MM.1S (cell line): ENCODE measurements around the gene FCHSD1.

ENCODE experiments used
- DNase-seq: peaks from one replicate; pipeline ENCODE4 v3.0.0-alpha.2; 2015
- H2AFZ ChIP-seq: fragments of 300-600 bp; sonication (generic); 2 replicates; pipeline ENCODE4 v1.6.0; 2016; ENCODE audit warnings: antibody characterized with exemption, low read length
- H3F3A ChIP-seq: fragments of 300-600 bp; sonication (generic); 2 replicates; pipeline ENCODE4 v1.6.1; 2016; ENCODE audit warnings: mild to moderate bottlenecking, antibody characterized with exemption, low read length, moderate library complexity, mixed read lengths; ENCODE audit not compliant: insufficient read depth
- H3K27ac ChIP-seq: fragments of 300-600 bp; sonication (generic); 2 replicates; pipeline ENCODE4 v1.5.1; 2016; ENCODE audit warnings: mild to moderate bottlenecking, low read length
- H3K27me3 ChIP-seq: fragments of 300-600 bp; sonication (generic); replicated peaks from 2 replicates; pipeline ENCODE4 v1.6.0; 2016; ENCODE audit warnings: low read length; ENCODE audit not compliant: insufficient read depth
- H3K36me3 ChIP-seq: fragments of 300-600 bp; sonication (generic); replicated peaks from 2 replicates; pipeline ENCODE4 v1.6.1; 2016; ENCODE audit warnings: mild to moderate bottlenecking, low read length, mixed read lengths; ENCODE audit not compliant: insufficient read depth
- H3K4me1 ChIP-seq: fragments of 300-600 bp; sonication (generic); 2 replicates; pipeline ENCODE4 v1.6.1; 2016; ENCODE audit warnings: low read length, mixed read lengths
- H3K4me2 ChIP-seq: fragments of 300-600 bp; sonication (generic); 2 replicates; pipeline ENCODE4 v1.6.0; 2016; ENCODE audit warnings: low read depth, low read length
- H3K4me3 ChIP-seq: fragments of 300-600 bp; sonication (generic); 2 replicates; pipeline ENCODE4 v1.5.1; 2016; ENCODE audit warnings: low read length, mixed read lengths
- H3K79me2 ChIP-seq: fragments of 300-600 bp; sonication (generic); 2 replicates; pipeline ENCODE4 v1.6.1; 2016; ENCODE audit warnings: mixed run types, low read length, mixed read lengths
- H3K9ac ChIP-seq: fragments of 300-600 bp; sonication (generic); 2 replicates; pipeline ENCODE4 v1.6.1; 2016; ENCODE audit warnings: low read length, mixed read lengths
- H3K9me2 ChIP-seq: fragments of 300-600 bp; sonication (generic); replicated peaks from 2 replicates; pipeline ENCODE4 v1.6.1; 2016; ENCODE audit warnings: mild to moderate bottlenecking, low read length, mixed read lengths; ENCODE audit not compliant: insufficient read depth
- H3K9me3 ChIP-seq: fragments of 300-600 bp; sonication (generic); replicated peaks from 2 replicates; pipeline ENCODE4 v1.6.1; 2016; ENCODE audit warnings: mild to moderate bottlenecking, low read length, mixed read lengths; ENCODE audit not compliant: insufficient read depth
- H4K20me1 ChIP-seq: fragments of 300-600 bp; sonication (generic); 2 replicates; pipeline ENCODE4 v1.6.1; 2016; ENCODE audit warnings: mild to moderate bottlenecking, low read length, moderate library complexity, mixed read lengths; ENCODE audit not compliant: insufficient read depth
- EZH2 ChIP-seq: fragments of 300-600 bp; sonication (generic); optimal IDR thresholded peaks from 2 replicates; pipeline ENCODE3; 2017; ENCODE audit warnings: low read depth, mild to moderate bottlenecking, antibody characterized with exemption, low read length, mixed read lengths
- EZH2phosphoT487 ChIP-seq: fragments of 300-600 bp; sonication (generic); IDR thresholded peaks from 2 replicates; pipeline ENCODE4 v1.6.1; 2018; ENCODE audit warnings: antibody characterized with exemption, low read length
- TF ChIP-seq, protein P1 (sequence below): fragments of 300-600 bp; sonication (generic); IDR thresholded peaks from 2 replicates; pipeline ENCODE4 v1.5.1; 2016; ENCODE audit warnings: antibody characterized with exemption, low read length, mixed read lengths

FCHSD1 gene

DNA sequence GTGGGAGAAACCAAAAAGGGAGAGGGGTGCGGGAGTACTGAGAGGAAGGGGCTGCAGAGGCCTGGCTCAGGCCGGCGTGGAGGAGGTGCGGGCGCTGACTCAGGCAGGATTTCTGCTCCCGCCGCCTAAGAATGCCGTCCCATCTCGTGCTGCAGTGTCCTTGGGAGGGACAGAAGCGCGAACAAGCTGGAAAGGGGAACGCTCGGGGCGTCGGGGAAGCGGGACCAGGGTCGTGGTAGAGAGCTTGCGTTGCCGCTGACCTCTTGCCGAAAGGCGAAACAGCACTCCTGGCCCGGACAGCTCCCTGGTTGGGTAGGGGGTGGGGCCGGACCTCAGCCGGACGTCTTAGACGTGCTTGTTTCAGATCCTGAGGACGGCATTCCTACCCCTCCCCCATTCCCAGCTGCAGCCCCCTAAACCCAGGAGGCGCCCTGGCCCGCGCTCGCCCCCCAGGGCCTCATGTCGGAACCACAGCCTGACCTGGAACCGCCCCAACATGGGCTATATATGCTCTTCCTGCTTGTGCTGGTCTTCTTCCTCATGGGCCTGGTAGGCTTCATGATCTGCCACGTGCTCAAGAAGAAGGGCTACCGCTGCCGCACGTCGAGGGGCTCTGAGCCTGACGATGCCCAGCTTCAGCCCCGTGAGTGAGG, 13.3 kb downstream of the FCHSD1 start:
- Histone ChIP-seq H3K9me3 (no peaks in the 10 kb centered on the region), H4K20me1 (peaks cover 4% of the 10 kb centered on the region; the same call in 1 of the 2 replicates), H3F3A (peaks cover 16% of the 10 kb centered on the region; the same call in 1 of the 2 replicates), H3K4me2 (peak overlapping the region; percentile 95), H3K4me3 (peak overlapping the region; percentile 81), H3K27me3 (no peaks in the 10 kb centered on the region), H3K36me3 (no peaks in the 10 kb centered on the region), H3K9me2 (no peaks in the 10 kb centered on the region), H3K79me2 (peaks cover 35% of the 10 kb centered on the region), H3K27ac (no peak overlapping the region), H3K4me1 (peaks cover 16% of the 10 kb centered on the region), H3K9ac (peak overlapping the region; percentile 51; the same call in 1 of the 2 replicates), H2AFZ (peak overlapping the region; percentile 98)
- peak; percentile 48 for DNase-seq
- no peak for TF ChIP-seq EZH2
- TF ChIP-seq EZH2phosphoT487 = no peak
- TF ChIP-seq, protein P1, sequence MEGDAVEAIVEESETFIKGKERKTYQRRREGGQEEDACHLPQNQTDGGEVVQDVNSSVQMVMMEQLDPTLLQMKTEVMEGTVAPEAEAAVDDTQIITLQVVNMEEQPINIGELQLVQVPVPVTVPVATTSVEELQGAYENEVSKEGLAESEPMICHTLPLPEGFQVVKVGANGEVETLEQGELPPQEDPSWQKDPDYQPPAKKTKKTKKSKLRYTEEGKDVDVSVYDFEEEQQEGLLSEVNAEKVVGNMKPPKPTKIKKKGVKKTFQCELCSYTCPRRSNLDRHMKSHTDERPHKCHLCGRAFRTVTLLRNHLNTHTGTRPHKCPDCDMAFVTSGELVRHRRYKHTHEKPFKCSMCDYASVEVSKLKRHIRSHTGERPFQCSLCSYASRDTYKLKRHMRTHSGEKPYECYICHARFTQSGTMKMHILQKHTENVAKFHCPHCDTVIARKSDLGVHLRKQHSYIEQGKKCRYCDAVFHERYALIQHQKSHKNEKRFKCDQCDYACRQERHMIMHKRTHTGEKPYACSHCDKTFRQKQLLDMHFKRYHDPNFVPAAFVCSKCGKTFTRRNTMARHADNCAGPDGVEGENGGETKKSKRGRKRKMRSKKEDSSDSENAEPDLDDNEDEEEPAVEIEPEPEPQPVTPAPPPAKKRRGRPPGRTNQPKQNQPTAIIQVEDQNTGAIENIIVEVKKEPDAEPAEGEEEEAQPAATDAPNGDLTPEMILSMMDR = peak; percentile 34

DNA sequence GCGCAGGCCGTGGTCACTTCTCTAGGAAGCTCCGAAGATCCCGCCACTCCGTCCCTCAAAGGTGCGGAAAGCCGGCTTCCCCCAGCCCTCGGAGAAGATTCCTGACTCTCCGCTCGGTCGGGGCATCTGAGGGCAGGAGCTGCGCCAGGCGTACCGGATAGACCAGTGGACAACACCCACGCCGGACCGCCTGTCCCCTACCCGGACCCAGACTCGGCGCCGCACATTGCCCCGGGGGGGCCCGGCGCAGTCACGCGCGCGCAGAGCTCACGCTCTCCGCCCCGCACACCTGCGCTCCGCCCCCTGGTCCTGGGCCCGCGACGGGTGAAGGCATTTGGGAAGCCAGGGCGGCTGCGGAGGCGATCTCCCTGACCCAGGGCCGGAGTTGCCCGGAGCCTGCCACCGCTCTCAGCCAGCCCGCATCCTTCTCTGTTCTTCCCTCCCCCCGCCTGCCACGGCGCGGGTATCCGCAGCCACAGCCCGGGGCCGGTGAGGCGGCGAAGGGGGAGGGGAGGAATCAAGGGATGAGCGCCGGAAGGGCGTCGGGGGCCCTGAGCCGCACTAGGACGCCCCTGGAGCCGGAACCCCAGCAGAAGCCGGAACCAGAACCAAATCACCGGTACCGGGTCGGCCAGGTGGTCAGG, 14.0 kb downstream of the FCHSD1 start:
- H3K9me3 ChIP-seq = no peaks in the 10 kb centered on the region
- peaks cover 16% of the 10 kb centered on the region; the same call in 1 of the 2 replicates for H3F3A ChIP-seq
- H3K27ac ChIP-seq = no peak overlapping the region
- H3K4me1 ChIP-seq = peaks cover 16% of the 10 kb centered on the region
- DNase-seq = peak; percentile 30
- peak overlapping the region; percentile 98 for H2AFZ ChIP-seq
- peak overlapping the region; percentile 51; the same call in 1 of the 2 replicates for H3K9ac ChIP-seq
- H3K27me3 ChIP-seq = no peaks in the 10 kb centered on the region
- H3K36me3 ChIP-seq = no peaks in the 10 kb centered on the region
- no peaks in the 10 kb centered on the region for H3K9me2 ChIP-seq
- peaks cover 41% of the 10 kb centered on the region for H3K79me2 ChIP-seq
- H4K20me1 ChIP-seq = peaks cover 4% of the 10 kb centered on the region; the same call in 1 of the 2 replicates
- TF ChIP-seq EZH2phosphoT487 (no peak), EZH2 (no peak)
- TF ChIP-seq, protein P1 = no peak
- peak overlapping the region; percentile 95 for H3K4me2 ChIP-seq
- peak overlapping the region; percentile 81 for H3K4me3 ChIP-seq

DNA sequence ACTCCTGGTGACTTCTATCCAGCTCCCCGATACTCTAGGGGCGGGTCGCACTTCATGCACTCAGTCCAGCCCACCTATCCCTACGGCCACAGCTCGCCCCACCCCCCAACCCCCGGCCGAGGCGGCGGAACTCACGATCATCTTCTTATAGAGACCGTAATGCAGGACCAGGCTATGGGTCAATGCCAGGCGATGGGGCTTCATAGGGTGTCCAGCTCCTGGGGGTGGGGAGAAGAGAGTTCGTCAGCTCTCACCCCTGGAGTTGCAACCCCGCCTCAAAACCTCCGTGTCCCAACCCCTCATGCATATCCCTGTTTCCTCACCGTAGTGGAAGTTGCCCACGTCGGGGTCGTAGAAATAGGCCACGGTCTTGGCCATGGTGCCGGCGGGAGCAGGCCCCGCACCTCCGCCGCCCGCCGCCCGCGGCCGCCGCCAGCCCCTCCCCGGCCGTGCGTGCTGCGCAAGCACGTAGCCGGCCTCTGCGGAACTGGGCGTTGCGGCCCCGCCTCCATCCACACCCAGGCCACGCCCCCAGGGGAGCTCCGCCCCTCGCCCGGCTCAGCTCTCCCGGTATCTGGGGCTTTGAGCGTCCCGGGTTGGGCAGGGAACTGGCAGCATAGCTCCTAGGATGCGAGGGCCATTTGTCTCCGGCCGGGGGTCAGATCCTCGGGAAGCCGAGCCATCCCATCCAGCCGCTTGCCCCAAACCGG, 14.7 kb downstream of the FCHSD1 start, which contains the start of the genes HDAC3 and RELL2:
HDAC3 (minus strand) TSS at position 437 of the 710 bp plus-strand sequence; CDS start at position 378, 59 bp downstream.
RELL2 (plus strand) TSS at position 585 of the 710 bp plus-strand sequence. CDS start 1,229 bp downstream, outside the sequence.
- Histone ChIP-seq H3K4me2 (peak within 1 kb of the TSS; percentile 95), H3F3A (peaks cover 12% of the 10 kb centered on the region; the same call in 1 of the 2 replicates), H3K4me3 (peak within 1 kb of the TSS; percentile 97), H3K4me1 (peaks cover 16% of the 10 kb centered on the region), H3K27ac (no peak within 1 kb of the TSS; the same call in 1 of the 2 replicates), H3K27me3 (no peaks in the 10 kb centered on the region), H3K9ac (peak within 1 kb of the TSS; percentile 84), H3K9me2 (no peaks in the 10 kb centered on the region), H3K36me3 (no peaks in the 10 kb centered on the region), H3K9me3 (no peaks in the 10 kb centered on the region), H3K79me2 (peaks cover 44% of the 10 kb centered on the region), H2AFZ (peak within 1 kb of the TSS; percentile 98), H4K20me1 (peaks cover 4% of the 10 kb centered on the region; the same call in 1 of the 2 replicates)
- peak; percentile 88 for DNase-seq
- TF ChIP-seq, protein P1 = no peak
- TF ChIP-seq EZH2phosphoT487 (no peak), EZH2 (no peak)
